HG03442 (cell line): ENCODE data around the gene ZNF618.

Source experiments
- ATAC-seq: cut with Tn5 transposase; IDR thresholded peaks from one replicate; pipeline ENCODE4 v1.9.1; 2021; ENCODE audit warnings: mild to moderate bottlenecking, moderate library complexity; ENCODE audit not compliant: unreplicated experiment

Gene ZNF618

DNA sequence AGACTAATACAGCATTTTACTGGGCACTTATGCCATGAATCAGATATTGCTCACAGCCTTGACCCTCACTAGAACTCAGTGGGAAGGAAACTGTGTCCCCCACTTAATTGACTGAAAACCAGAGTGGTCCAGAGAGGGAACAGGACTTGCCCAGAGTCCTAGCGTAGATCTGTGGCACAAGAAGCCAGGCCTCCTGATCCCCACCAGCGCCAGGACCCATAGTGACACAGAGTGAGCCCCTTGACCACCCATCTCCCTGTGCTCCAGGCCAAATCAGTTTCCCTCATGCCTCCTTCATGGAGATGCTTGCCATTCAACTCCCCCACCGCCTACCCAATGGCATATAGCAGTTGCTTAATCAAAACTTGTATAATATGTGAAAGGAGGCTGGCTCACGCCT lies 214.7 kb downstream of the ZNF618 start:
- ATAC-seq, result no peak

- no peak for ATAC-seq
Observed at GRCh38 chr9:114091711-114092110, 215.6 kb downstream of the ZNF618 start.

DNA sequence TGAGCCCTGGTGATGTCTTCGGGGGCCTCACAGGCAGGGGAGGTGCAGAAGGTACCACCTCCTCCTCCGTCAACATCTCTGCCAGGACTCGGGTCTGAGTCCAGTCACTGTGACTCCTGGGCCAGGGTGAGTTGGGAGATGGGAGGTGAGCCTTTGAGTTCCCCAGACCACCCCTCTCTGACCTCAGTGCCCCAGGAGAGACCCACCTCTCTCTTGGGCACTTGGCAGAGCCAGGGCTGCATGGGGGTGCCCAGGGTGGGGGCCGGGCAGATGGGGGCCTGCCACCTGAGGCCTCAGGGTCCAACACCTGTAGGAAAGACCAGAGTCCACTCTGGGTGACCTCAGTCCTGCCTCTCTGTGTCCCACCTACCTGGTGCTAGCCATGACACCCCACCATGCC lies 216.2 kb downstream of the ZNF618 start:
- ATAC-seq, result no peak

GRCh38 chr9:114093031-114093471 lies 216.9 kb downstream of the ZNF618 start:
- ATAC-seq, result no peak

DNA sequence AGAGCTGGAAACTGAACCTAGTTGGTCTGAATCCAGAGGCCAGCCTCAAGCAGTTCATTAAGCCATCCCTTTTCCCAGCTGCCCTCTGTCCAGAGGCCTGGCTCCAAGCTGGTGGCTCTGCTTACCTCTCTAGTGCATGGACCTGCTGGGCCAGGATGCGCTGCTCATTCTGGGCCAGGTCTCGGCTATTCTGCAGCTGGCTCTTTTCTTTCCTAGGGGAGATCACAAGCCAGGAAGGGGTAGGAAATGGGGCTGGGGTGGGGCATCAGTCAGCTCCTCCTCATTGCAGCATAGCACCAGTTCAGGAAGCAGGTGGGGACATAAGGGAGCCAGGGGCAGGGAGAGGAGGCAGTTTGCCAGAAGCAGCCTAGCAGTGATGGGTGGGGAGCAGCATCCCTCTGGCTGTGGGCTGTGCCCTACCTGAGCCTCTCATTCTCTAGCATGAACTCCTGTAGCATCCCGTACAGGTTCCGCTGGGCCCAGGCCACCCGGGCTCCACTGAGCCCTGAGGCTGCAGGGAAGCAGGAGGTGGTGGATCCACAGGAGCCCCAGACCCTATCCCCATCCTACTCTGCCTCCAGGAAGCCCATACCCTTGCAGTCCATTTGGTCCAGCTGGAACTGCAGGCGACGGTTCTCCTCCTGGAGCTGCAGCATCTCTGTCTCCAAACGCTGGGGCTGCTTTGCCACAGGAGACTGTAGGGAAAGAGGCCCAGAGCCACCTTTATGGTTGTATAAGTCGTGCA lies 217.8 kb downstream of the ZNF618 start:
- no peak for ATAC-seq

DNA sequence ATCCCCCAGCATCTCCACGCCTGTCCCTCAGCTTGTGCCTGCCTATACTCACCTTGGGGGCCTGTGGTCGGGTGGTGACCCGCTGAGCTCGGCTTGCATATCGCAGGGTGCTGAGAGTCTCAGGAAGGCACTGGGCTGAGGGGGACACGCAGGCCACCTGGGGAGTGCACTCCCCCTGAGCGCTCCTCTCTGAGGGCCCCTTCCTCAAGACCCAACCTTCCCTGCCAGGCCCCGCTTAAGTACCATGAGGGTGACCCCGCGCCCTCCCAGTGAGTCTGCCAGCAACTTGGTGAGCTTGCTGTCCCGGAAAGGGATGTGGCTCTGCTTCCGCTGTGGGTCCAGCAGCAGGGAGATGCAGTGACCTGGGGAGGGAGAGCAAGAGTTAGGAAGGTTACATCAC lies 218.9 kb downstream of the ZNF618 start:
- ATAC-seq, result no peak

DNA sequence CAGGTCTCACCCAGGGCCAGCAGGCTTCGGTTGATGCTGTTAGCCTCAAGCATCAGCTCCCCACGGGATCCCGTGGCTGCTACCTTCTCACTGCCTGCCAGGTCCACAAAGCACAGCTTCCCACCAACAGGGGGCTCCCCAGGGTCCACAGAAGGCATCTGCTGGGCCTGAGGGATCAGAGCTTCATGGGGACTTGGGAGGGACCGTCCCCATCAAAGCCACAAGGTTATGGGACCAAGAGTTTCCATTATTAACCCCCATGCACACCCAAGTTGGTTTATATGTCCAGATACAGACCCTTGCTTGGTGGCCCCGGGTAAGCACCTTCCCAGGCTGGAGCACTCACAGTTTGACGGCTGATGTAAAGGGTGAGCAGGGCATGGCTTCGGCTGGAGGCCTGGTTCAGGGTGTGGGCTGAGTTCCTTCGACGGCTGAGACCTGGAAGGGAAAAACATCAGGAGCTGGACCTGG lies 220.0 kb downstream of the ZNF618 start:
- ATAC-seq, result no peak

DNA sequence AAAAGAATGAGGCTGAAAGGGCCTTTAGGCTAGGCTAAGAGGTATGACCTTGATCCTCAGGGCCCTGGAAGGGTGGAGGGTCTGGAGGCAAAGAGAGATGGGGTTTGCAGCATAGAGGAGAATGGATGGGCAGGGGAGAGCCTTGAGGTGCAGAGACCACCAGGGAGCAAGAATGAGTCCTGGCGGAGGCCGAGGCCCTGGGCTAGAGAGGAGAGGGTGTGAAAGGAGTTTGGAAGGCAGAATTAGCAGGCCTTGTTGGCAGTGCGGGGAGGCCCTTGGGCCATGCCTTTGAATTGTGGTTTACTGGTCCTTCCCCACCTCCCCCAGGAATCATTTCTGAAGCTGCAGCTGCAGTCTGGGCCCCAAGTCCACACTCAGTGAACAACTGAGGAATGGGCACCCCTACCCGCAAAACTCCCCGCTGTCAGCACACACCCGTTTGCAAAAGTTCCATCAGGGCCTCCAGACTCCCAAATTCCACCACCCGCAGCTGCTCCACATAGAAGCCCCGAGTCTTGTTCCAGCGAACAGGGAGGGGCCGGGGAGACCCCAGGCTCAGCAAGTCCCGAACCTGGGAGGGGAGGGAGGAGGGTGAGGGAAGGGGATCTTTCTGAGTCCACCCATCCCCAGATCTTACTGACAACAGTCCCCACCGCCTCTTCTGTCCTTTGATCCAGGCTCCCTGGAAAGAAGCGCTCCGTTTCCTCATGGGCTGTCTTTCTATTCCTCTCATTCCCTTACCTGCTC lies 220.9 kb downstream of the ZNF618 start:
- no peak for ATAC-seq

DNA sequence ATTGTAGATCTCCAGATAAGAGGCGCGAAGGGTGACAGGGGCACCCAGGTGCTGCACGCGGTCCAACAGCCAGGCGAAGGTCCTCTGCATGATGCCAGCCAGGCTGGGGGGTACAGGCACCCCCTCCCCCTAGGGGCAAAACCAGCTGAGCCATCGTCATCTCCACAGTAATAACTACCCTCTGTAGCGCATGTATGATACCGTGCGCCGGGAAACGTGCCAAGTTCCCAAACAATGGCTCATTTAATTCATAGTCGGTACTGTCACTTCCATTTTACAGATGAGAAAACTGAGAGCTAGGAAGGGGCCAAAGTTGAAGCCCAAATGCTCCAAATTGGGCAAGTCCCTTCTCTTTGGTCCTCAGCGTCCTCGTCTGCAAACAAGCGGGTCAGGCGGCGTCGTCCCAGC lies 221.5 kb downstream of the ZNF618 start:
- no peak for ATAC-seq

GRCh38 chr9:114098021-114098935 lies 222.2 kb downstream of the ZNF618 start:
- no peak for ATAC-seq

DNA sequence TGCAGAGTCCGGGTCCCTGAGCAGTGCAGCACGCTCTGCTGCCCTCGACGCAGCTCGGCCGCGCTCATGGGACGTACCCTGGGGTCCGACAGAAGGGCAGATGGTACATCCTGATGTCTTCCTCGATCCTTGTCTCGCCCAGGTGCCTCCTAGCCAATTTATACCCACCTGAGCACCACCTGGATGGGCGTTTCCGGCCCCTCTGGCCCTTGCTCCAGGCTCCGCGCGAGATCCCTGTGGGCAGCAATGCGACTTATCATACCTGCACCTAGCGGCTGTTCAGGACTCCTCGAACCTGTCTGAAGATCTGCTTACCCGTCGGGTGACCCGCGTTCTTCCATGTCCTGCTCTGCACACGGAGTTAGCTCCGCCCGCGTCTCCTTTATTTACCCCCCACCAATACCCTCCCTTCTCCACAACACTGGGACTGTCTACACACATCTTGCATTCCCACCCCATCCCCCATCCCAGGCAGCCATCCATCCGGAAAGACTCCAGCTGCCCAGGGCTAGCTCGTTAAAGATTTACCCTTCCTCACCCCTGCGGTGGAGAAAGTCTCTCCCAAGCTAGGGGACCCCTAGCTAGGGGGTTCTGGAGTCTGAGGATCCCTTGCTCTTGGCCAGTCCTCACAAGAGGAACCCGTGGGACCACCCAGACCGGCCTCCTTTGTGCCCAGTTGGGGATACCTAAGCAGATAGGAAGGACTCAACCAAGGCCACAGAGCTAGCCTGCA lies 223.0 kb downstream of the ZNF618 start, which contains the start of gene KIF12:
Gene KIF12 (minus strand): TSS at position 357 of the 733 bp plus-strand sequence. CDS start 16 bp downstream, at position 341.
- no peak for ATAC-seq

DNA sequence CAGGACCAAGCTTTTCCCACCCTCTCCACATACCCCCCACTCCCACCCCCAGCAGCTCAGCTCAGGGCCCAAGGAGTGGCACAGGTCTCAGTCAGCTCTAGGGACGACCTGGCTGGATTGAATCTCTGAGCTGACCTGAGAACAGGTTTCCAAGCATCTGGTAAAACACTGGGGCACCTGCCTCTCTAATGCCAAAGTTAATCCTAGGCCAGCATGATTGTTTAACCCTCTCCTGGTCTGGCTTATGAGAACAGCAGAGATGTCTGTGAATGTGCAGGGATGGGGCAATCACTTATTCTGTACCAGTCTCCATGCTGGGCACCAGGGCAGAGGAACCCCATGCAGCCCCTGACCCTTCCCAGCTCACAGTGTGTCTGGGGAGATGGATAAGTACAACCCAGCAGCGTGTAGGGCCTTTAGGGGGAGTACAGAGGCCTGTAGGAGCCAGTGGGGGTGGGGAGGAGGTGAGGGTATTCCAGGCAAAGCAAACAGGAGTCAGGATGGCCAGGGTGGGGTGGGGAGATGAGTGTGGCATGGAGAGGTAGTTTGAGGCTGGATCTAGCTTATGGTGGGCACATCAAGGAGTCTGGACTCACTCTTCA lies 223.7 kb downstream of the ZNF618 start:
- no peak for ATAC-seq

DNA sequence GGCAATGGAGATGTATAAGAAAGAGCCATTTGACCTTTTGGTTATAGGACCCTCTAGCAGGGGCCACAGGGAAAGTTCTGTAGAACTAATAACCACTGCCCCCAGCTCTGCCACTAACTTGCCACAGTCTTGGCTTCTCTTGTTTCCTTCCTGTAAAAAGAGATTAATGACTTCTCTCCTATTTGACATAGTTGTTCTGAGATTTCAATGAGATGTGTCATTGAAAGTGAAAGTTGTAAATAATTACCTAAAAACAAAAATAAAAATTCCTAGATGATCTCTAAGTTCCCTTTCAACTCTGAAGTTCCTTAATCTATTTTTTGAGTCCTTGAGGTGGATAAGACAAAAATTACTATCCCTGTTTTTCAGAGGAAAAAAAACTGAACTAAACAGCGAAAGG lies 224.4 kb downstream of the ZNF618 start:
- ATAC-seq, result no peak

GRCh38 chr9:114102484-114102883 lies 226.4 kb downstream of the ZNF618 start:
- no peak for ATAC-seq

DNA sequence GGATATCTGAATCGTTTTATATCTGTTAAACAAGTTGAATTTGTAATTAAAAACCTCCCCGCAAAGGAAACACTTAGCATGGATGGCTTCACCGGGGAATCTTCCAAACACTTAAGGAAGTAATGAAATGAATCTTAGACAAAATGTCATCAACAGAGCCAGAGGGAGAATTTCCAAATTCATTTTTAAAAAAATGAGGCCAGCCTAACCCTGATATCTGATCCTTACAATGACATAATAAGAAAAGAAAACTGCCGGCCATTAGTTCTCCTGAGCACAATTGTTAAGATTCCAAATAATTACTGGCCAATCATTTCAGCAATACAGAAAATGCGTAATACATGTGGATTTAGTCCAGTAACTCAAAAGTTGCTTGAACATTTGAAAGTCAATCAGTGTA lies 229.1 kb downstream of the ZNF618 start:
- no peak for ATAC-seq
